GM23248 (cell line): Measurements from ENCODE around the gene LMX1A. TPM values are rescaled to one million over a fixed set of nuclear protein-coding genes. Genes with fewer than 3 reads are reported as not detected.

Source experiments
- DNase-seq: peaks from one replicate; pipeline ENCODE4 v3.0.0-alpha.2; 2015
- H2AFZ ChIP-seq: fragments of 200-600 bp; sonication (generic); 2 replicates; pipeline ENCODE4 v1.6.1; 2016; ENCODE audit warnings: antibody characterized with exemption
- H3F3A ChIP-seq: fragments of 200-600 bp; sonication (generic); 2 replicates; pipeline ENCODE4 v1.6.1; 2016; ENCODE audit warnings: mild to moderate bottlenecking, antibody characterized with exemption, mixed run types; ENCODE audit not compliant: insufficient read depth
- H3K27ac ChIP-seq: fragments of 200-600 bp; sonication (generic); 2 replicates; pipeline ENCODE4 v1.5.1; 2016; ENCODE audit warnings: mild to moderate bottlenecking
- H3K27me3 ChIP-seq: fragments of 200-600 bp; sonication (generic); replicated peaks from 2 replicates; pipeline ENCODE4 v1.6.1; 2016; ENCODE audit warnings: mild to moderate bottlenecking; ENCODE audit not compliant: insufficient read depth
- H3K36me3 ChIP-seq: fragments of 200-600 bp; sonication (generic); 2 replicates; pipeline ENCODE4 v1.6.1; 2016; ENCODE audit warnings: low read depth, mild to moderate bottlenecking
- H3K4me1 ChIP-seq: fragments of 200-600 bp; sonication (generic); 2 replicates; pipeline ENCODE4 v1.6.1; 2016; ENCODE audit warnings: mild to moderate bottlenecking; ENCODE audit not compliant: insufficient read depth
- H3K4me2 ChIP-seq: fragments of 200-600 bp; sonication (generic); one replicate; pipeline ENCODE4 v1.6.1; 2016; ENCODE audit warnings: mild to moderate bottlenecking; ENCODE audit not compliant: unreplicated experiment
- H3K4me3 ChIP-seq: fragments of 200-600 bp; sonication (generic); 2 replicates; pipeline ENCODE4 v1.5.1; 2016; ENCODE audit warnings: mild to moderate bottlenecking
- H3K79me2 ChIP-seq: fragments of 200-600 bp; sonication (generic); 2 replicates; pipeline ENCODE4 v1.6.1; 2016; ENCODE audit warnings: mild to moderate bottlenecking; ENCODE audit not compliant: insufficient read depth
- H3K9ac ChIP-seq: fragments of 200-600 bp; sonication (generic); 2 replicates; pipeline ENCODE4 v1.6.1; 2016; ENCODE audit warnings: mild to moderate bottlenecking
- H3K9me2 ChIP-seq: fragments of 200-600 bp; sonication (generic); 2 replicates; pipeline ENCODE4 v1.6.1; 2016; ENCODE audit warnings: mixed run types, mild to moderate bottlenecking, moderate library complexity; ENCODE audit not compliant: insufficient read depth
- H3K9me3 ChIP-seq: fragments of 200-600 bp; sonication (generic); one replicate; pipeline ENCODE4 v1.6.1; 2017; ENCODE audit warnings: low read depth
- H4K20me1 ChIP-seq: fragments of 200-600 bp; sonication (generic); 2 replicates; pipeline ENCODE4 v1.6.0; 2016; ENCODE audit not compliant: insufficient read depth
- EZH2 ChIP-seq: fragments of 200-600 bp; sonication (generic); IDR thresholded peaks from 2 replicates; pipeline ENCODE4 v1.6.1; 2018; ENCODE audit warnings: antibody characterized with exemption, mild to moderate bottlenecking; ENCODE audit not compliant: insufficient read depth, poor library complexity, severe bottlenecking
- EZH2phosphoT487 ChIP-seq: fragments of 200-600 bp; sonication (generic); IDR thresholded peaks from 2 replicates; pipeline ENCODE4 v1.6.1; 2018; ENCODE audit warnings: antibody characterized with exemption, moderate library complexity, mild to moderate bottlenecking, low read depth; ENCODE audit not compliant: insufficient read depth
- WGBS, 2 experiments: methylation state at CpG; one replicate each; pipeline ENCODE4 v1.1.6; 2015 to 2017; ENCODE audit warnings: low lambda C conversion rate in 2 of 2, low coverage in 1 of 2; ENCODE audit errors: missing lambda C conversion rate in 2 of 2; 5-methylcytosine and 5-hydroxymethylcytosine counted together
- in situ Hi-C: fragments of 300-500 bp; cut with MboI; formaldehyde crosslinking; loops from 2 replicates; pipeline ENCODE4 v1.15.0; 2020
- polyA plus RNA-seq: library from polyadenylated mRNA; unstranded; fragments of >200 nt; fragmentation: Nextera tagmentation; extraction: Ambion mirVana; gene quantifications from 2 replicates; pipeline ENCODE4 v1.2.1, GENCODE V29; 2016
- total RNA-seq: library from RNA; depleted of rRNA; stranded (reverse); fragments of >200 nt; shearing (Covaris generic); gene quantifications from 2 replicates; pipeline ENCODE4 v1.2.3, GENCODE V29; 2014

Gene LMX1A
- total and polyA plus RNA-seq, 2 experiments from 2014 or later, result not detected

GRCh38 chr1:165364568-165365133 is 8.1 kb upstream of the LMX1A start:
- Histone ChIP-seq H3K9ac (no peak overlapping the region), H3K4me3 (no peak overlapping the region), H3K4me2 (no peak overlapping the region), H4K20me1 (no peaks in the 10 kb centered on the region), H2AFZ (no peak overlapping the region), H3K4me1 (peaks cover 13% of the 10 kb centered on the region), H3K36me3 (no peaks in the 10 kb centered on the region), H3F3A (peaks cover 4% of the 10 kb centered on the region; the same call in 1 of the 2 replicates), H3K9me3 (no peaks in the 10 kb centered on the region), H3K27ac (no peak overlapping the region), H3K27me3 (peaks cover 16% of the 10 kb centered on the region), H3K79me2 (no peaks in the 10 kb centered on the region), H3K9me2 (no peaks in the 10 kb centered on the region)
- in situ Hi-C loops, result no loop called here
- DNase-seq, result peak; percentile 68
- WGBS, 2 experiments, result 0 to 4% methylated on average over 6 of the region's 6 CpGs
- no peak for TF ChIP-seq EZH2phosphoT487
- TF ChIP-seq EZH2, result no peak

GRCh38 chr1:165356876-165357275 is 361 bp upstream of the LMX1A start:
- no peaks in the 10 kb centered on the region for H3K4me1 ChIP-seq
- H3K4me3 ChIP-seq, result no peak overlapping the region
- H3K9ac ChIP-seq, result no peak overlapping the region
- no peaks in the 10 kb centered on the region for H4K20me1 ChIP-seq
- H3K4me2 ChIP-seq, result no peak overlapping the region
- no peaks in the 10 kb centered on the region for H3F3A ChIP-seq
- TF ChIP-seq EZH2, result no peak
- no peak overlapping the region for H2AFZ ChIP-seq
- DNase-seq, result no peak
- peaks cover 75% of the 10 kb centered on the region for H3K27me3 ChIP-seq
- no peaks in the 10 kb centered on the region for H3K9me2 ChIP-seq
- H3K27ac ChIP-seq, result no peak overlapping the region
- H3K79me2 ChIP-seq, result no peaks in the 10 kb centered on the region
- 57 to 64% methylated on average over 17 to 23 of the region's 25 CpGs for WGBS, 2 experiments
- in situ Hi-C loops, result no loop called here
- no peaks in the 10 kb centered on the region for H3K9me3 ChIP-seq
- H3K36me3 ChIP-seq, result no peaks in the 10 kb centered on the region

GRCh38 chr1:165355139-165355976 is 1.2 kb downstream of the LMX1A start:
- no peaks in the 10 kb centered on the region for H4K20me1 ChIP-seq
- no peak overlapping the region for H3K4me3 ChIP-seq
- no peaks in the 10 kb centered on the region for H3K9me3 ChIP-seq
- in situ Hi-C loops, result no loop called here
- no peaks in the 10 kb centered on the region for H3K79me2 ChIP-seq
- peaks cover 90% of the 10 kb centered on the region for H3K27me3 ChIP-seq
- no peaks in the 10 kb centered on the region for H3K4me1 ChIP-seq
- no peak overlapping the region for H3K27ac ChIP-seq
- H3F3A ChIP-seq, result no peaks in the 10 kb centered on the region
- no peak overlapping the region for H3K4me2 ChIP-seq
- no peaks in the 10 kb centered on the region for H3K9me2 ChIP-seq
- peak; percentile 8 for TF ChIP-seq EZH2
- no peak for TF ChIP-seq EZH2phosphoT487
- H2AFZ ChIP-seq, result no peak overlapping the region
- H3K9ac ChIP-seq, result no peak overlapping the region
- no peaks in the 10 kb centered on the region for H3K36me3 ChIP-seq
- no peak for DNase-seq
- WGBS, 2 experiments, result 26% methylated on average over 48 to 53 of the region's 53 CpGs

GRCh38 chr1:165354739-165355138 is 1.8 kb downstream of the LMX1A start:
- no peaks in the 10 kb centered on the region for H3K79me2 ChIP-seq
- TF ChIP-seq EZH2 (no peak), EZH2phosphoT487 (no peak)
- H3K9ac ChIP-seq, result no peak overlapping the region
- H3K9me2 ChIP-seq, result no peaks in the 10 kb centered on the region
- in situ Hi-C loops, result no loop called here
- no peak overlapping the region for H3K27ac ChIP-seq
- H4K20me1 ChIP-seq, result no peaks in the 10 kb centered on the region
- H3K9me3 ChIP-seq, result no peaks in the 10 kb centered on the region
- no peaks in the 10 kb centered on the region for H3K36me3 ChIP-seq
- no peak overlapping the region for H3K4me2 ChIP-seq
- 58 to 61% methylated on average over 22 of the region's 22 CpGs for WGBS, 2 experiments
- no peaks in the 10 kb centered on the region for H3K4me1 ChIP-seq
- no peak overlapping the region for H2AFZ ChIP-seq
- H3K4me3 ChIP-seq, result no peak overlapping the region
- peaks cover 93% of the 10 kb centered on the region for H3K27me3 ChIP-seq
- DNase-seq, result no peak
- H3F3A ChIP-seq, result no peaks in the 10 kb centered on the region
